Fibroblast of skin of left biceps (primary cell): Measurements from ENCODE around the gene KERA.

Experiments used
- DNase-seq, 2 experiments: peaks; one replicate each; pipeline ENCODE4 v3.0.0-alpha.2; 2013; ENCODE audit warnings: low read depth in 2 of 2

KERA gene

GRCh38 chr12:91017043-91017442, 40.8 kb downstream of the KERA start:
- DNase-seq, result no peak

- no peak for DNase-seq
These were observed 48.4 kb downstream of the KERA start for GRCh38 chr12:91009319-91009950.

GRCh38 chr12:91007531-91008290, 50.1 kb downstream of the KERA start:
- DNase-seq, result no peak

- no peak for DNase-seq
These were observed 53.0 kb downstream of the KERA start, which contains the start of gene EPYC for GRCh38 chr12:91004872-91005271. EPYC (minus strand) TSS chr12:91004972; CDS start chr12:91002565, 2,407 bp downstream.

GRCh38 chr12:91003737-91004136, 54.1 kb downstream of the KERA start:
- DNase-seq, result no peak

DNA sequence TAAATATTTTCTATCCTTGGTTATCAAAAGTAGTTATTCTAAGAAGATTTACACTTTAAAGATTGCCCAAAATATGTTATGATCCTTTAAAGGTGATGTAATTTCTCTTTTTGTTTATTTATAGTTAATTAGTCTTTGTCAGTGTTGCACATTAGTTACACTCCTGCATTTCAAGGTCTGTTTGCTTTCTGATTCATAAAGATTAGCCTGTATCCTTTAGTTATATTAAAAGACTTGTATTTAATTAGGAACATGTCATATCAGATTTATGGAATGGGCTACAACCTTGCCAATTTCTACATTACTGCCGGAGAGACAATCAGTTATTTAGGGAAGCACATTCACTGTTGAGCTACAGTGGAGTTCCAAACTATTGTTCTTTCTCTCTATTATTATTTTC, 56.5 kb downstream of the KERA start:
- no peak for DNase-seq
